GM23338 (cell line): ENCODE measurements around the gene PPP1R18. TPM values are rescaled to one million over a fixed set of nuclear protein-coding genes. Genes with fewer than 3 reads are reported as not detected.

Experiments used
- ATAC-seq: fragments of 200-7000 bp; cut with Tn5 transposase; 3 replicates; pipeline ENCODE4 v1.9.1; 2020
- DNase-seq: peaks from one replicate; pipeline ENCODE4 v3.0.0-alpha.2; 2015; ENCODE audit warnings: low spot score
- H2AFZ ChIP-seq: fragments of 200-600 bp; sonication (generic); 2 replicates; pipeline ENCODE4 v1.8.0; 2016; ENCODE audit warnings: antibody characterized with exemption, mild to moderate bottlenecking, moderate library complexity
- H3F3A ChIP-seq: fragments of 200-600 bp; sonication (generic); replicated peaks from 2 replicates; pipeline ENCODE4 v1.8.0; 2017; ENCODE audit warnings: antibody characterized with exemption, mixed run types, low read depth
- H3K27ac ChIP-seq: fragments of 200-600 bp; sonication (generic); 2 replicates; pipeline ENCODE4 v1.6.1; 2016; ENCODE audit warnings: low read depth
- H3K27me3 ChIP-seq: fragments of 200-600 bp; sonication (generic); 2 replicates; pipeline ENCODE4 v1.8.0; 2016; ENCODE audit warnings: mild to moderate bottlenecking, mixed run types, moderate library complexity; ENCODE audit not compliant: insufficient read depth
- H3K36me3 ChIP-seq: fragments of 200-600 bp; sonication (generic); 2 replicates; pipeline ENCODE4 v1.8.0; 2016; ENCODE audit warnings: mild to moderate bottlenecking; ENCODE audit not compliant: insufficient read depth
- H3K4me1 ChIP-seq: fragments of 200-600 bp; sonication (generic); 2 replicates; pipeline ENCODE4 v1.8.0; 2016; ENCODE audit warnings: mild to moderate bottlenecking, moderate library complexity; ENCODE audit not compliant: insufficient read depth
- H3K4me2 ChIP-seq: fragments of 200-600 bp; sonication (generic); 2 replicates; pipeline ENCODE4 v1.7.1; 2017; ENCODE audit warnings: mixed run types
- H3K4me3 ChIP-seq: fragments of 200-600 bp; sonication (generic); 2 replicates; pipeline ENCODE4 v1.6.1; 2016; ENCODE audit warnings: mixed run types
- H3K79me2 ChIP-seq: fragments of 200-600 bp; sonication (generic); replicated peaks from 2 replicates; pipeline ENCODE4 v1.8.0; 2017; ENCODE audit warnings: mild to moderate bottlenecking; ENCODE audit not compliant: insufficient read depth
- H3K9me2 ChIP-seq: fragments of 200-600 bp; sonication (generic); 2 replicates; pipeline ENCODE4 v1.8.0; 2017; ENCODE audit not compliant: insufficient read depth
- H4K20me1 ChIP-seq: fragments of 200-600 bp; sonication (generic); replicated peaks from 2 replicates; pipeline ENCODE4 v1.8.0; 2017; ENCODE audit warnings: mild to moderate bottlenecking; ENCODE audit not compliant: insufficient read depth
- H3K27ac Mint-ChIP-seq: 2 replicates; pipeline ENCODE4 v1.8.0; 2020; ENCODE audit warnings: inconsistent platforms, mild to moderate bottlenecking, moderate library complexity, mixed read lengths
- H3K27me3 Mint-ChIP-seq: 3 replicates; pipeline ENCODE4 v1.8.0; 2022; ENCODE audit warnings: low read depth, mild to moderate bottlenecking, moderate library complexity, mixed read lengths, inconsistent platforms; ENCODE audit not compliant: insufficient read depth, poor library complexity
- H3K36me3 Mint-ChIP-seq: 3 replicates; pipeline ENCODE4 v1.8.0; 2021; ENCODE audit warnings: low read depth, mild to moderate bottlenecking, inconsistent platforms, moderate library complexity, mixed read lengths
- H3K4me1 Mint-ChIP-seq: 3 replicates; pipeline ENCODE4 v1.8.0; 2020; ENCODE audit warnings: mild to moderate bottlenecking, inconsistent platforms, mixed read lengths
- H3K4me3 Mint-ChIP-seq: 3 replicates; pipeline ENCODE4 v1.8.0; 2021; ENCODE audit warnings: moderate library complexity, mild to moderate bottlenecking, inconsistent platforms, mixed read lengths
- H3K9me3 Mint-ChIP-seq: 3 replicates; pipeline ENCODE4 v1.8.0; 2020; ENCODE audit warnings: moderate library complexity, mild to moderate bottlenecking, inconsistent platforms, mixed read lengths
- CTCF ChIP-seq, 2 experiments: fragments of 200-600 bp in 1 of 2; sonication (generic) in 1 of 2; conservative IDR thresholded peaks; 2 replicates each; pipeline versions ENCODE4 v1.5.1 to v1.6.1; 2016 to 2017; ENCODE audit warnings: antibody characterized with exemption in 2 of 2, low read depth in 2 of 2, mild to moderate bottlenecking in 2 of 2, moderate library complexity in 1 of 2
- ETS1 ChIP-seq: IDR thresholded peaks from 2 replicates; pipeline ENCODE4 v1.6.1; 2016; ENCODE audit warnings: antibody characterized with exemption
- EZH2 ChIP-seq: fragments of 200-600 bp; sonication (generic); IDR thresholded peaks from one replicate; pipeline ENCODE4 v1.8.0; 2017; ENCODE audit warnings: antibody characterized with exemption, mild to moderate bottlenecking, low read depth; ENCODE audit not compliant: unreplicated experiment
- EZH2phosphoT487 ChIP-seq: fragments of 200-600 bp; sonication (generic); IDR thresholded peaks from one replicate; pipeline ENCODE4 v1.8.1; 2018; ENCODE audit warnings: antibody characterized with exemption; ENCODE audit not compliant: unreplicated experiment
- JUNB ChIP-seq: IDR thresholded peaks from one replicate; pipeline ENCODE4 v1.6.1; 2016; ENCODE audit warnings: antibody characterized with exemption; ENCODE audit not compliant: unreplicated experiment
- NANOG ChIP-seq: IDR thresholded peaks from 2 replicates; pipeline ENCODE4 v1.6.1; 2016; ENCODE audit warnings: antibody characterized with exemption, borderline replicate concordance
- POLR2AphosphoS5 ChIP-seq: IDR thresholded peaks from 2 replicates; pipeline ENCODE4 v1.6.1; 2016; ENCODE audit warnings: antibody characterized with exemption, low read depth
- STAT1 ChIP-seq: IDR thresholded peaks from one replicate; pipeline ENCODE4 v1.6.1; 2016; ENCODE audit warnings: antibody characterized with exemption; ENCODE audit not compliant: unreplicated experiment
- ZNF114 ChIP-seq: fragments of 250-450 bp; sonication (Bioruptor Pico); IDR thresholded peaks from 2 replicates; pipeline ENCODE4 v1.5.0; 2020; ENCODE audit warnings: mild to moderate bottlenecking, moderate library complexity
- polyA plus RNA-seq: library from polyadenylated mRNA; unstranded; fragments of >200 nt; fragmentation: Nextera tagmentation; extraction: Ambion mirVana; gene quantifications from 2 replicates; pipeline ENCODE4 v1.2.1, GENCODE V29; 2016
- total RNA-seq: library from RNA; depleted of rRNA; stranded (reverse); fragments of >200 nt; shearing (Covaris generic); gene quantifications from 2 replicates; pipeline ENCODE4 v1.2.3, GENCODE V29; 2014
- TF ChIP-seq, protein P1 (sequence below): fragments of 250-450 bp; sonication (Bioruptor Pico); IDR thresholded peaks from 2 replicates; pipeline ENCODE4 v1.5.0; 2020; ENCODE audit warnings: mild to moderate bottlenecking, moderate library complexity
- TF ChIP-seq, protein P2 (sequence below): IDR thresholded peaks from one replicate; pipeline ENCODE4 v1.6.1; 2018; ENCODE audit warnings: antibody characterized with exemption; ENCODE audit not compliant: unreplicated experiment

Gene PPP1R18
- total and polyA plus RNA-seq, 2 experiments from 2014 or later, result 17.1 to 19.2 TPM

- TF ChIP-seq, protein P1, sequence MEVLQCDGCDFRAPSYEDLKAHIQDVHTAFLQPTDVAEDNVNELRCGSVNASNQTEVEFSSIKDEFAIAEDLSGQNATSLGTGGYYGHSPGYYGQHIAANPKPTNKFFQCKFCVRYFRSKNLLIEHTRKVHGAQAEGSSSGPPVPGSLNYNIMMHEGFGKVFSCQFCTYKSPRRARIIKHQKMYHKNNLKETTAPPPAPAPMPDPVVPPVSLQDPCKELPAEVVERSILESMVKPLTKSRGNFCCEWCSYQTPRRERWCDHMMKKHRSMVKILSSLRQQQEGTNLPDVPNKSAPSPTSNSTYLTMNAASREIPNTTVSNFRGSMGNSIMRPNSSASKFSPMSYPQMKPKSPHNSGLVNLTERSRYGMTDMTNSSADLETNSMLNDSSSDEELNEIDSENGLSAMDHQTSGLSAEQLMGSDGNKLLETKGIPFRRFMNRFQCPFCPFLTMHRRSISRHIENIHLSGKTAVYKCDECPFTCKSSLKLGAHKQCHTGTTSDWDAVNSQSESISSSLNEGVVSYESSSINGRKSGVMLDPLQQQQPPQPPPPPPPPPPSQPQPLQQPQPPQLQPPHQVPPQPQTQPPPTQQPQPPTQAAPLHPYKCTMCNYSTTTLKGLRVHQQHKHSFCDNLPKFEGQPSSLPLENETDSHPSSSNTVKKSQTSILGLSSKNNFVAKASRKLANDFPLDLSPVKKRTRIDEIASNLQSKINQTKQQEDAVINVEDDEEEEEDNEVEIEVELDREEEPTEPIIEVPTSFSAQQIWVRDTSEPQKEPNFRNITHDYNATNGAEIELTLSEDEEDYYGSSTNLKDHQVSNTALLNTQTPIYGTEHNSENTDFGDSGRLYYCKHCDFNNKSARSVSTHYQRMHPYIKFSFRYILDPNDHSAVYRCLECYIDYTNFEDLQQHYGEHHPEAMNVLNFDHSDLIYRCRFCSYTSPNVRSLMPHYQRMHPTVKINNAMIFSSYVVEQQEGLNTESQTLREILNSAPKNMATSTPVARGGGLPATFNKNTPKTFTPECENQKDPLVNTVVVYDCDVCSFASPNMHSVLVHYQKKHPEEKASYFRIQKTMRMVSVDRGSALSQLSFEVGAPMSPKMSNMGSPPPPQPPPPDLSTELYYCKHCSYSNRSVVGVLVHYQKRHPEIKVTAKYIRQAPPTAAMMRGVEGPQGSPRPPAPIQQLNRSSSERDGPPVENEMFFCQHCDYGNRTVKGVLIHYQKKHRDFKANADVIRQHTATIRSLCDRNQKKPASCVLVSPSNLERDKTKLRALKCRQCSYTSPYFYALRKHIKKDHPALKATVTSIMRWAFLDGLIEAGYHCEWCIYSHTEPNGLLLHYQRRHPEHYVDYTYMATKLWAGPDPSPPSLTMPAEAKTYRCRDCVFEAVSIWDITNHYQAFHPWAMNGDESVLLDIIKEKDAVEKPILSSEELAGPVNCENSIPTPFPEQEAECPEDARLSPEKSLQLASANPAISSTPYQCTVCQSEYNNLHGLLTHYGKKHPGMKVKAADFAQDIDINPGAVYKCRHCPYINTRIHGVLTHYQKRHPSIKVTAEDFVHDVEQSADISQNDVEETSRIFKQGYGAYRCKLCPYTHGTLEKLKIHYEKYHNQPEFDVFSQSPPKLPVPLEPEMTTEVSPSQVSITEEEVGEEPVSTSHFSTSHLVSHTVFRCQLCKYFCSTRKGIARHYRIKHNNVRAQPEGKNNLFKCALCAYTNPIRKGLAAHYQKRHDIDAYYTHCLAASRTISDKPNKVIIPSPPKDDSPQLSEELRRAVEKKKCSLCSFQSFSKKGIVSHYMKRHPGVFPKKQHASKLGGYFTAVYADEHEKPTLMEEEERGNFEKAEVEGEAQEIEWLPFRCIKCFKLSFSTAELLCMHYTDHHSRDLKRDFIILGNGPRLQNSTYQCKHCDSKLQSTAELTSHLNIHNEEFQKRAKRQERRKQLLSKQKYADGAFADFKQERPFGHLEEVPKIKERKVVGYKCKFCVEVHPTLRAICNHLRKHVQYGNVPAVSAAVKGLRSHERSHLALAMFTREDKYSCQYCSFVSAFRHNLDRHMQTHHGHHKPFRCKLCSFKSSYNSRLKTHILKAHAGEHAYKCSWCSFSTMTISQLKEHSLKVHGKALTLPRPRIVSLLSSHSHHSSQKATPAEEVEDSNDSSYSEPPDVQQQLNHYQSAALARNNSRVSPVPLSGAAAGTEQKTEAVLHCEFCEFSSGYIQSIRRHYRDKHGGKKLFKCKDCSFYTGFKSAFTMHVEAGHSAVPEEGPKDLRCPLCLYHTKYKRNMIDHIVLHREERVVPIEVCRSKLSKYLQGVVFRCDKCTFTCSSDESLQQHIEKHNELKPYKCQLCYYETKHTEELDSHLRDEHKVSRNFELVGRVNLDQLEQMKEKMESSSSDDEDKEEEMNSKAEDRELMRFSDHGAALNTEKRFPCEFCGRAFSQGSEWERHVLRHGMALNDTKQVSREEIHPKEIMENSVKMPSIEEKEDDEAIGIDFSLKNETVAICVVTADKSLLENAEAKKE, result no peak
- TF ChIP-seq JUNB, result no peak
Measured at GRCh38 chr6:30644769-30645168, 41.7 kb downstream of the PPP1R18 start (continued).

DNA sequence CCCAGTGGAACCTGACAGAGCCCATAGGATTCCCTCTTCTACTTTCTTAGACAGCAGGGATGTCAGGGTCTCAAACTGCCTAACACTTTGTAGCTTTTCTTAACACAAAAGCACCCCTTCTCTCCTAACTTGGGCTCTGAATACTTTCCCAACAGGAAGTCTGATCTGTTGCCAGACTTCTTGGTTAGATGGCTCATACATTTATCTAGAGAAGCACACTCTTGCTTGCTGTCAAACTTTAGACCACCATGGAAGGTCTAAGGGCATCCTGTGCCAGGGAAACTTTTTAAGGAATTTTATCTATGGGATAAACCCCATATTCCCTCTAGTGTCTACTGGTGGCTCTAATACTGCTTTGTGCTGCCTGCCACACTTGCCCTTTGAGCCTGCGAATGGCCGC lies 42.8 kb downstream of the PPP1R18 start:
- ATAC-seq (no peak), DNase-seq (no peak)
- H3K9me3 Mint-ChIP-seq, result no peaks in the 10 kb centered on the region
- Histone ChIP-seq H2AFZ (no peak overlapping the region), H3K27me3 (no peaks in the 10 kb centered on the region), H3K4me1 (peaks cover 17% of the 10 kb centered on the region), H3F3A (no peaks in the 10 kb centered on the region), H3K9me2 (no peaks in the 10 kb centered on the region), H3K27ac (no peak overlapping the region), H3K36me3 (peaks cover 4% of the 10 kb centered on the region; the same call in 1 of the 2 replicates), H4K20me1 (peaks cover 9% of the 10 kb centered on the region; the same call in 1 of the 2 replicates), H3K4me2 (no peak overlapping the region), H3K4me3 (no peak overlapping the region), H3K79me2 (peaks cover 28% of the 10 kb centered on the region)
- peaks cover 42% of the 10 kb centered on the region for H3K36me3 Mint-ChIP-seq
- H3K4me3 Mint-ChIP-seq, result no peak overlapping the region
- H3K4me1 Mint-ChIP-seq, result peaks cover 16% of the 10 kb centered on the region
- H3K27me3 Mint-ChIP-seq, result peaks cover 12% of the 10 kb centered on the region
- no peak overlapping the region for H3K27ac Mint-ChIP-seq
- TF ChIP-seq, protein P2, sequence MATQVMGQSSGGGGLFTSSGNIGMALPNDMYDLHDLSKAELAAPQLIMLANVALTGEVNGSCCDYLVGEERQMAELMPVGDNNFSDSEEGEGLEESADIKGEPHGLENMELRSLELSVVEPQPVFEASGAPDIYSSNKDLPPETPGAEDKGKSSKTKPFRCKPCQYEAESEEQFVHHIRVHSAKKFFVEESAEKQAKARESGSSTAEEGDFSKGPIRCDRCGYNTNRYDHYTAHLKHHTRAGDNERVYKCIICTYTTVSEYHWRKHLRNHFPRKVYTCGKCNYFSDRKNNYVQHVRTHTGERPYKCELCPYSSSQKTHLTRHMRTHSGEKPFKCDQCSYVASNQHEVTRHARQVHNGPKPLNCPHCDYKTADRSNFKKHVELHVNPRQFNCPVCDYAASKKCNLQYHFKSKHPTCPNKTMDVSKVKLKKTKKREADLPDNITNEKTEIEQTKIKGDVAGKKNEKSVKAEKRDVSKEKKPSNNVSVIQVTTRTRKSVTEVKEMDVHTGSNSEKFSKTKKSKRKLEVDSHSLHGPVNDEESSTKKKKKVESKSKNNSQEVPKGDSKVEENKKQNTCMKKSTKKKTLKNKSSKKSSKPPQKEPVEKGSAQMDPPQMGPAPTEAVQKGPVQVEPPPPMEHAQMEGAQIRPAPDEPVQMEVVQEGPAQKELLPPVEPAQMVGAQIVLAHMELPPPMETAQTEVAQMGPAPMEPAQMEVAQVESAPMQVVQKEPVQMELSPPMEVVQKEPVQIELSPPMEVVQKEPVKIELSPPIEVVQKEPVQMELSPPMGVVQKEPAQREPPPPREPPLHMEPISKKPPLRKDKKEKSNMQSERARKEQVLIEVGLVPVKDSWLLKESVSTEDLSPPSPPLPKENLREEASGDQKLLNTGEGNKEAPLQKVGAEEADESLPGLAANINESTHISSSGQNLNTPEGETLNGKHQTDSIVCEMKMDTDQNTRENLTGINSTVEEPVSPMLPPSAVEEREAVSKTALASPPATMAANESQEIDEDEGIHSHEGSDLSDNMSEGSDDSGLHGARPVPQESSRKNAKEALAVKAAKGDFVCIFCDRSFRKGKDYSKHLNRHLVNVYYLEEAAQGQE, result no peak
- TF ChIP-seq EZH2phosphoT487 (no peak), ETS1 (no peak), STAT1 (no peak), JUNB (no peak), EZH2 (no peak), CTCF (conservative IDR thresholded peaks at IDR 0.05; ENCODE audit: low read depth in 2 of 2) (no peak), NANOG (no peak), ZNF114 (CRISPR knock-in tag) (no peak), POLR2AphosphoS5 (no peak)
